Activated CD8-positive, alpha-beta memory T cell treated with anti-CD3 and anti-CD28 coated beads, Interleukin-2, amount 50 U/mL, for 1 hour (primary cell): ENCODE measurements around the gene PRMT1.
"Not testable (repeated sequence)": the region's sequence is repeated elsewhere in the genome, so short reads cannot be mapped to it uniquely, and the experiment has no call there.

Source experiments
- DNase-seq: peaks from one replicate; pipeline ENCODE4 v3.0.0-alpha.2; 2020; ENCODE audit errors: extremely low read depth

The PRMT1 gene

GRCh38 chr19:49677231-49677900 is at the start of gene PRMT1:
Gene PRMT1, plus strand, starts transcription at chr19:49677271. Its CDS starts 10 bp downstream, at chr19:49677281.
- DNase-seq = no peak

DNA sequence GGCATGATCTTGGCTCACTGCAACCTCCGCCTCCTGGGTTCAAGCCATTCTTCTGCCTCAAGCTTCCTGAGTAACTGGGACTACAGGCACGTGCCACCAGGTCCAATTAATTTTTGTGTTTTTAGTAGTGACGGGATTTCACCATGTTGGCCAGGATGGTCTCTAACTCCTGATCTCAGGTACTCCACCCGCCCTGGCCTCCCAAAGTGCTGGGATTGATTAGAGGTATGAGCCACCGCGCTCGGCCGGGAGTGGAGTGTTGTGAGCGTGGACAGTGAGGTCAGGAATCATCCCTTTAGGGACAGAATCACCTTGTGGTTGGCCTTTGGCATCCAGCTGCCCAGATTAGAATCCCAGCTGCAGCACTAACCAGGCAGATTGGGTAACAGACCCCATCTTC is 47.4 kb upstream of the PRMT1 start:
- DNase-seq = no peak

DNA sequence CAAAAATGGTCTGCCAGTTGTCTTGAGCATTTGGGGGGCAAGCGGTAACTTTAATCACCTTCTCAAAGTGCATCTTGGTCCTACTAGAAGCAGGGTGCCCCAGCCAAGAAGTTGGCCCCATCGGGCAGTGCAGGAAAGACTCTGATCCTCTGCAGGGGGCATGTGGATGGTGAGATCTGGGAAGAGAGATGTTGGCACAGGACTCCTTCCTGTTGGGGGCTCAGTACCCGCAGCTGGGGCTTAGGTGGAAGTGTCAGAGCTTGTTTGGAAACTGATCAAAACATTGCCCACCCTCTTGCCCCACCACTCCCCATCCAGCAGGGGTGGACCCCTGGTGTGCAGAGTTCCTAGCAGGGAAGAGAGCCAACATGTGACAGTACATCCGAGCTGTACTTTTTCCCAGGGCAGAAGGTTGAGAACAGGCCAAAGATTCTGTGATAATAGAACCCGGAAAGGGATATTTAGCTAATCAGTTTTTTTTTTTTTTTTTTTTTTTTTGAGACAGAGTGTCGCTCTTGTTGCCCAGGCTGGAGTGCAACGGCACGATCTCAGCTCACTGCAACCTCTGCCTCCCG is 46.0 kb upstream of the PRMT1 start:
- DNase-seq = no peak

DNA sequence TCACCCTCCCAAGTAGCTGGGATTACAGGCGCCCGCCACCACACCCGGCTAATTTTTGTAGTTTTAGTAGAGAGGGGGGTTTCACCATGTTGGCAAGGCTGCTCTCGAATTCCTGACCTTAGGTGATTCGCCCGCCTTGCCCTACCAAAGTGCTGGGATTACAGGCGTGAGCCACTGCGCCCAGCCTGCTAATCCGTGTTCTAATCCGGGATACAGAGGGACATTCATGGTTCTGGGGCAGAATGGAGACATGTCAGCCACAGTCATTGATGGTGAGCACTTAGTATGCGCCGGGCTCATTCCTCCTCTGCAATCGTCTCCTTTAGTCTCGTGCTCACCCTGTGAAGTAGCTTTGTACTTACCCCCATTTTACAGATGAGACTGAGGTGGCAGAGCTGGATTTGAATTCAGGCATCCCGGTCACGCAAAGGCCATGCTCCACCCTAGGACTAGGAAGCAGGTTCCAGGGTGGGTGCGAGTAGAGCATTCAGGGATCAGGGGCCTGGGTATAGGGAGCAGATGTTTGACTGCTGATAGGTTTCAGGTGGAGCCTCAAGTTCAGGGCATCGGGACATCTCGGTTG is 45.4 kb upstream of the PRMT1 start:
- DNase-seq = no peak

- no peak for DNase-seq
Observed at GRCh38 chr19:49632576-49632975, 44.5 kb upstream of the PRMT1 start.

- not testable (repeated sequence) for DNase-seq
Observed at GRCh38 chr19:49633273-49633672, 43.8 kb upstream of the PRMT1 start.

GRCh38 chr19:49635530-49636232 is 41.4 kb upstream of the PRMT1 start:
- no peak for DNase-seq

DNA sequence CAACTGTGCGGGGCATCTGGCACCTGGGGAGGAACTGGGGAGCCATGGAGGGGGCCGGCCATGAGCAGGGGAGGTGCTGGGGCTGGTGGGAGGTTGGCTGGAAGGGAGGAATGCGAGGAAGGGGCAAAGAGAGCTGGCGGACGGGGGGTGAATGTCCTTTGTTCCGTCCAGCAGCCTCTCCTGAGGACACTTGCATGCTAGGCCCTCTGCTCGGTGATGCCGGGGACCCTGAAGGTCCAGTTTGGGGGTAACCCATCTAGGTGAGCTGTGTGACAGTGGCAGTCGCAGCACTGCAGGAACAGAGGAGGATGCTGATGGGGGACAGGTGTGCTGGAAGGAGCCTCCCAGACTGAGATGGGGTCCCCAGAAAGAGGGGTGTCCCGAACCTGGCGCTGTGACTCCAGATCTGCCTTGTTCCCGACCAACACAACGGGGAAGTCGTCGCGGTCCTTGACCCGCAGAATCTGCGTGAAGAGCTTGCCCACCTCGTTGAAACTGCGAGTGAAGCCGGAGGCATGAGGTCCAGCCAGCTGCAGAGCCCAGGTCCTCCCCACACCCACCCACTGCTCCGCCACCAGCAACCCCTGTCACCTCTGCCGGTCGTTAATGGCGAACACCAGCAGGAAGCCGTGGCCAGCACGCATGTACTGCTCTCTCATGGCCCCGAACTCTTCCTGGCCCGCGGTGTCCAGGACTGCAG is 40.7 kb upstream of the PRMT1 start:
- no peak for DNase-seq

- no peak for DNase-seq
Observed at GRCh38 chr19:49637821-49638738, 39.0 kb upstream of the PRMT1 start.

DNA sequence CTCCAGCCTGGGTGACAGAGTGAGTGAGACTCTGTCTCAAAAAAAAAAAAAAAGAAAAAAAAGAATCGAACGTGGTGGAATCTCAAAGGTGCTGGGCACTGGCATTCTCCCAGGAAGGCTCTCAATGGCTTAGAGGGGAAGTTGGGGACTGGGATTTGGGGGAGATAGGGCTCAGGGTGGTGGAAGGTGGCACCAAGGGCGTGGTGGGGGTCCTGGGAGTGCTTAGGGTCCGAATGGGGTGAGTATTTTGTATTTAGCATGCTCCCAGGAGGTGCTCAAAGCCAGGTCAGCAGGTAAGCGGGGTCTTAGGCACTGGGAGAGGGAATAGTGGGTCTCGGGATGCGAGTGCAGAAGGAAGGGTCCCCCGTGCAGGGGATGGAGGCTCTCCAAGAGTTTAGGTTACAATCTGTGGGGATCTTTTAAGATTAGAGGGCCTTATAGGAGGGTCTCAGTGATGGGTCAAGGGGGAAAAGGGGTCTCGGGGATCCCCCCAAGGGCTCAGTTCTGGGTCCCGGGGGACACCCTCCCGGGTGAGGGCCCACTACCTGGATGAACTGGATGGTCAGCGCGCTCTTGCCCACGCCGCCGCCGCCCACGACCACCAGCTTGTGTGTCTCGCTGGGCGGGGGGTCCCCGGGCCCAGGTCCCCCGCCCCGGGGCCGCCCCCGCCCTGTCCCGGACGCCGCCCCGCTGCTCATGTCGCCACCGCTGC is 37.5 kb upstream of the PRMT1 start:
- DNase-seq = no peak

DNA sequence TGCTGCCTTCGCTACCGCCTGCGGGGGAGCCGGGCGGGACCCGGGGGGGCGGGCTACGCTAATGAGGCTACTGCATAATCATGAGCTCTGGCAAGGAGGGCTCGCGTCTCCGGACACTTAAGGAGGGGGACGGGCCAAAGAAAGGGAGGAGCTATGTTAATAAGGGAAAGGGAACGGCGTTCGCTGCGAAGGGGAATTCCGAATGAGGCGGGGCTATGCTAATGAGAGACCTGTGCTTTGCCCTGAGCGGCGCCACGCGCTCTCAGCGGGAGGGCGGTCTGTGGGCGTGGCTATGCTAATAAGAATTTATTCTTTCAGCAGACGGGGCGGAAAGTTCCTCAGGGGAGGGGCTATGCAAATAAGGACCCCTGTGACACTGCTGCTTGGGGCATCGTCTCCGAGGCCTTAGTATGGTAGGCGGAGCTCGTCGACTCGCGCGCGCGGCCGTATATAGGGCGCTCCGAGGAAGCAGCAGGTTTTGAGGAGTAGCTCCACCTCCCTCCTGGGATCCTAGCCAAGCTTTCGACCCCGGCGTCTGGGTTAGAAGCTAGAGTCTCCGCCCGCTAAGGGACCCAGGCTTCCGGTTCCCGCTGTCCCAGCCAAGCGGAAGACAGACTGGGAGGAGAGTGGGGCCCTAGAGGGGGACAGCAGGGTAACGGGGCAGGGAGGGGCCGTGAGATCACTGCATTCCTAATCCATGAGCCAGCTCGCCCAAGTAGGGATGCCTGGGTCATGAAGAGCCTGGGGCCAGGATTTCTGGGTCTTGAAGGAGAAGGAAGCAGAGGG is 36.8 kb upstream of the PRMT1 start, which contains the start of gene RRAS:
Gene RRAS, minus strand, starts transcription at position 31 of the 786 bp plus-strand sequence. CDS start 45 bp downstream, outside the sequence.
- DNase-seq = peak; percentile 100

DNA sequence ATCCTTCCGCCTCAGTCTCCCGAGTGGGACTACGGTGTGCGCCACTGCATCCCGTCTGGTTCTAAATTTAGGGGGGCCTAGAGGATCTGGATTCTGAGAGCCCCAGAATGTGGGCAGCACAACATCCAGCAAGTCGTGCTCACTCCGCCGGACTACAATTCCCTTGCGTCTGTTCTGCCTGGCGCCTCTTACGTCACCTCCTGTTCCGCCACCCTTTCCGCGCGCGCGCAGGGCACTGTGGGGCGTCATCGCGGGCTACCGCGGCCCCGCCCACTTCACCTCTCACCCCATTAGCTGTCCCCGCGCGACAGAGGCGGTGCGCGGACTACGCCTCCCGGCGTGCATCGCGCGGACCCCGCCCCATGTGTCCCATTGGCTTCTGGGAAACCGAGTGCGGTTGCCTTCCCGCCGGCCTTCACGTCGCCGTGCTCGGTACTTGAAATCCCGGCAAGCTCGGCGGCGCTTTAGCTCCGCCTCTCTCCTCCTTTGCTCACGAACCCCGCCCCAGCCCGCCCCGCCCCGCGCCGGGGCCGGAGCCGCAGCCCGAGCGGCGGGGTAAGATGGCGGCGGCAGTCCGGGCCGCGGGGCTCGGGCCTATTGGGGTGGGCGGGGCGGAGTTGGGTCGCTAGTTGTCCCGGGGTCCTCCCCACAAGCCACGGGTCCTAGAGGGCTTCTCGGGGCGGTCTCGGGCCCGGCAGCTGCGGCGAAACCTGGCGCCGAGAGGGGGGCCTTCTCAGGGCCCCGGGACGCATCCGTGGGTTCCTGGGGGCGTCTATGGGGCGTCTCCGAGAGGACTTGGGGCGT is 35.2 kb upstream of the PRMT1 start, which contains the start of gene SCAF1:
Gene SCAF1, plus strand, starts transcription at position 522 of the 804 bp plus-strand sequence. CDS start 2,818 bp downstream, outside the sequence.
- peak; percentile 97 for DNase-seq

DNA sequence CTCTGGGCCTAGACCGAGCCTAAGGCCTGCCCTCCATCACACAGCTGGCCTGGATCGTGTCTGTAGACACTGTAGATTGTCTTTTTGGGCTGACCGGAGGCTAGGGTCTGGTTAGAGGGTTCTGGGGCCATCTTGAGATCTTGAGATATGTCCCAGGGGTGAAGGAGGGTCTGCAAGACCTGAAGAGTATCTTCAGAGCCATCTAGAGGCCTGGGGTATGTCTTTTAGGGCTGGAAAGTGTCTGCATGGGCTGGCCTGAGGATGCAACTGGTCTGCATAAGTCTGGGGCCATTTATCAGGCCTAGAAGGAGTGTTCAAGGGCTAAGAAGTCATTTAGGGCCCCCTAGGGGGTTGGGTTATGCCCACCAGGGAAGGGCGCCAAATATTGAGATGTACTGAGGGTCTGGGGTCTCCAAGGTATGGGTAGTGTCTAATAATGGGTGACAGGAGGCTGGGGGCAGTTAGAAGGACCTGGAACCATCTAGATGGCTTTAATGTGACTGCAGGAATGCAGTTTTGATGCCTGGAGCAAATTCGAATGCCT is 34.5 kb upstream of the PRMT1 start:
- DNase-seq = no peak

- DNase-seq = no peak
Observed at GRCh38 chr19:49643466-49643865, 33.6 kb upstream of the PRMT1 start.

DNA sequence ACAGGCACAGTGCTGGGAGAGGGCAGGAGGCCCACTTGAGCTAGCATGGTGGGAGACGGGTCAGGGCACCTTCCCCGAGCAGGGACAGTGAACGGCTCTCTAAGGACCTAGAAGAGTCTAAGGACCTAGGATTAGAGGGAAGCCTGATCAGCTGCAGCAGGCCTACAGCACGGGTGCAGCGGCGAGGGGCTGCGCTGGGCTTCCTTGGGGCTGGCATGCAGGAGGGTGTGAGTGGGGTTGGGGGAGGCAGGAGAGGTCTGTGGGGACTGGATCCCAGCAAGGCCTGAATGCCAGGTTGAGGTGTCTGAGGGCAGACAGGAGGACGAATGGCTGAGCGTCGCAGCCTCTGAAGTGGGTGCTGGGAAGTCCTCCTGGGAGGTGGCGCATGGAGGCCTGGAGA is 31.5 kb upstream of the PRMT1 start:
- DNase-seq = no peak

- DNase-seq = no peak
Observed at GRCh38 chr19:49645995-49646394, 31.1 kb upstream of the PRMT1 start.

DNA sequence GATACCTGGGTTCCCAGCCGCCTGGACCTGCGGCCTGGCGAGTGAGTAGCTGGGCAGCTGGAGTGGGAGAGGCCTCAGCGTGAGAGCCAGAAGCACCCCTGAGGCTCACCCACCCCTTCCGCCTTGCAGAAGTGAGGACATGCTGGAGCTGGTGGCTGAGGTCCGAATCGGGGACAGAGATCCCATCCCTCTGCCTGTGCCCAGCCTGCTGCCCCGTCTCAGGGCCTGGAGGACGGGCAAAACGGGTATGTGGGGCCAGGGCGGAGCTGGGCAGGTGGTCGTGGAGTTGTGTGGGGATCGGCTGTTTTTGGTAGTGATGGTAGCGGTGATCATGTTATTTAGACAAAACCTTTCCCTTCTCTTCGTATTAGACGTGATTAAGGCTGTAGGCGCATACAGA is 30.5 kb upstream of the PRMT1 start:
- no peak for DNase-seq
